H9 (cell line): Measurements from ENCODE around the gene AATK. TPM values are rescaled to one million over a fixed set of nuclear protein-coding genes. Genes with fewer than 3 reads are reported as not detected.

Experiments
- DNase-seq: peaks from one replicate; pipeline ENCODE4 v3.0.0-alpha.2; 2017
- H2AFZ ChIP-seq: one replicate; pipeline ENCODE4 v1.6.1; 2013; ENCODE audit warnings: mild to moderate bottlenecking, low read length, control low read depth, moderate library complexity
- H2AK5ac ChIP-seq: 2 replicates; pipeline ENCODE4 v1.6.1; 2013; ENCODE audit warnings: low read length, control low read depth, mixed read lengths; ENCODE audit not compliant: insufficient read length
- H2BK120ac ChIP-seq: one replicate; pipeline ENCODE4 v1.6.1; 2013; ENCODE audit warnings: low read depth, mild to moderate bottlenecking, low read length, control low read depth, inconsistent platforms; ENCODE audit not compliant: poor library complexity, severe bottlenecking
- H2BK12ac ChIP-seq: 2 replicates; pipeline ENCODE4 v1.6.1; 2013; ENCODE audit warnings: low read length, control low read depth, mixed read lengths, low read depth; ENCODE audit not compliant: insufficient read length
- H2BK15ac ChIP-seq: 2 replicates; pipeline ENCODE4 v1.6.1; 2013; ENCODE audit warnings: low read depth, low read length, control low read depth
- H2BK20ac ChIP-seq: one replicate; pipeline ENCODE4 v1.6.1; 2013; ENCODE audit warnings: low read depth, mild to moderate bottlenecking, low read length, control low read depth, inconsistent platforms; ENCODE audit not compliant: poor library complexity, severe bottlenecking
- H2BK5ac ChIP-seq: 2 replicates; pipeline ENCODE4 v1.6.1; 2013; ENCODE audit warnings: low read length, control low read depth, mixed read lengths; ENCODE audit not compliant: insufficient read length
- H3K14ac ChIP-seq: 2 replicates; pipeline ENCODE4 v1.6.1; 2013; ENCODE audit warnings: low read length, control low read depth; ENCODE audit not compliant: insufficient read depth
- H3K18ac ChIP-seq: 2 replicates; pipeline ENCODE4 v1.6.1; 2013; ENCODE audit warnings: low read depth, mild to moderate bottlenecking, mixed read lengths, low read length, control low read depth; ENCODE audit not compliant: insufficient read length
- H3K23ac ChIP-seq: 2 replicates; pipeline ENCODE4 v1.6.1; 2013; ENCODE audit warnings: low read length, control low read depth, mixed read lengths, low read depth; ENCODE audit not compliant: insufficient read length
- H3K23me2 ChIP-seq: 2 replicates; pipeline ENCODE4 v1.6.1; 2013; ENCODE audit warnings: low read depth, mild to moderate bottlenecking, mixed read lengths, low read length, control low read depth; ENCODE audit not compliant: insufficient read length, poor library complexity, severe bottlenecking
- H3K27ac ChIP-seq: 2 replicates; pipeline ENCODE4 v1.5.1; 2013; ENCODE audit warnings: low read length, control low read depth, mixed read lengths, low read depth; ENCODE audit not compliant: insufficient read length
- H3K27me3 ChIP-seq: 2 replicates; pipeline ENCODE4 v1.6.1; 2013; ENCODE audit warnings: low read length, control low read depth, inconsistent platforms; ENCODE audit not compliant: insufficient read depth
- H3K4ac ChIP-seq: 2 replicates; pipeline ENCODE4 v1.6.1; 2013; ENCODE audit warnings: low read depth, mild to moderate bottlenecking, control low read depth, inconsistent platforms, low read length, moderate library complexity
- H3K4me1 ChIP-seq: 2 replicates; pipeline ENCODE4 v1.6.1; 2013; ENCODE audit warnings: low read length, control low read depth, inconsistent platforms; ENCODE audit not compliant: insufficient read depth
- H3K4me2 ChIP-seq: 2 replicates; pipeline ENCODE4 v1.6.1; 2013; ENCODE audit warnings: low read length, control low read depth, mixed read lengths; ENCODE audit not compliant: insufficient read length, insufficient read depth
- H3K56ac ChIP-seq: 2 replicates; pipeline ENCODE4 v1.6.1; 2013; ENCODE audit warnings: low read depth, mild to moderate bottlenecking, mixed read lengths, low read length, control low read depth; ENCODE audit not compliant: insufficient read length
- H3K79me1 ChIP-seq: 2 replicates; pipeline ENCODE4 v1.6.1; 2013; ENCODE audit warnings: low read depth, mild to moderate bottlenecking, moderate library complexity, low read length, control low read depth, inconsistent platforms; ENCODE audit not compliant: insufficient read depth, poor library complexity, severe bottlenecking
- H3K79me2 ChIP-seq: 2 replicates; pipeline ENCODE4 v1.6.1; 2013; ENCODE audit warnings: low read length, control low read depth, inconsistent platforms; ENCODE audit not compliant: insufficient read depth
- H3K9ac ChIP-seq: 2 replicates; pipeline ENCODE4 v1.6.1; 2013; ENCODE audit warnings: low read length, control low read depth, mixed read lengths; ENCODE audit not compliant: insufficient read length; ENCODE audit errors: extremely low read depth
- H3K9me3 ChIP-seq: one replicate; pipeline ENCODE4 v1.6.1; 2013; ENCODE audit warnings: low read depth, low read length, inconsistent platforms; ENCODE audit not compliant: control insufficient read depth
- H3T11ph ChIP-seq: one replicate; pipeline ENCODE4 v1.6.1; 2013; ENCODE audit warnings: mild to moderate bottlenecking, low read length, control low read depth, inconsistent platforms
- H4K20me1 ChIP-seq: one replicate; pipeline ENCODE4 v1.6.1; 2013; ENCODE audit not compliant: control insufficient read depth, insufficient read length, insufficient read depth
- H4K5ac ChIP-seq: 2 replicates; pipeline ENCODE4 v1.6.1; 2013; ENCODE audit warnings: low read depth, mild to moderate bottlenecking, mixed read lengths, low read length, control low read depth; ENCODE audit not compliant: insufficient read length
- H4K8ac ChIP-seq: replicated peaks from 2 replicates; pipeline ENCODE4 v1.6.1; 2013; ENCODE audit warnings: low read length, control low read depth, mixed read lengths, low read depth; ENCODE audit not compliant: insufficient read length
- H4K91ac ChIP-seq: 2 replicates; pipeline ENCODE4 v1.6.1; 2013; ENCODE audit warnings: low read depth, mild to moderate bottlenecking, moderate library complexity, mixed read lengths, low read length, control low read depth; ENCODE audit not compliant: insufficient read length
- H3K27ac Mint-ChIP-seq, 3 experiments: 2 replicates in 2 of 3; 3 replicates in 1 of 3; pipeline ENCODE4 v1.8.0; 2020 to 2021; ENCODE audit warnings: mixed read lengths in 3 of 3, mild to moderate bottlenecking in 1 of 3, moderate library complexity in 1 of 3
- H3K27me3 Mint-ChIP-seq: 2 replicates; pipeline ENCODE4 v1.8.0; 2021; ENCODE audit warnings: low read depth, mild to moderate bottlenecking, moderate library complexity, mixed read lengths
- H3K36me3 Mint-ChIP-seq, 3 experiments: 2 replicates in 2 of 3; 3 replicates in 1 of 3; pipeline ENCODE4 v1.8.0; 2020 to 2021; ENCODE audit warnings: low read depth in 3 of 3, mixed read lengths in 3 of 3; ENCODE audit not compliant: insufficient read depth in 1 of 3
- H3K4me1 Mint-ChIP-seq, 2 experiments: 2 replicates each; pipeline ENCODE4 v1.8.0; 2020; ENCODE audit warnings: mixed read lengths in 2 of 2
- H3K4me3 Mint-ChIP-seq, 2 experiments: 2 replicates in 1 of 2; 3 replicates in 1 of 2; pipeline ENCODE4 v1.8.0; 2020 to 2021; ENCODE audit warnings: mild to moderate bottlenecking in 2 of 2, mixed read lengths in 2 of 2, moderate library complexity in 1 of 2
- H3K9me3 Mint-ChIP-seq, 2 experiments: 2 replicates in 1 of 2; 3 replicates in 1 of 2; pipeline ENCODE4 v1.8.0; 2020; ENCODE audit warnings: mild to moderate bottlenecking in 2 of 2, mixed read lengths in 2 of 2, moderate library complexity in 1 of 2
- CTCF ChIP-seq: fragments of 200-600 bp; sonication (generic); conservative IDR thresholded peaks from 3 replicates; pipeline ENCODE4 v1.8.0; 2021; ENCODE audit warnings: antibody characterized with exemption, mild to moderate bottlenecking
- WGBS: extraction: QIAGEN DNeasy Blood & Tissue Kit; methylation state at CpG from one replicate; pipeline ENCODE4 v1.1.7; 2013; ENCODE audit warnings: missing lambda C conversion rate, low lambda C conversion rate, mixed read lengths; ENCODE audit not compliant: insufficient read length; ENCODE audit errors: extremely low coverage; 5-methylcytosine and 5-hydroxymethylcytosine counted together
- total RNA-seq: library from RNA; stranded (reverse); gene quantifications from 2 replicates; pipeline ENCODE4 v1.2.1, GENCODE V29; 2021

Gene AATK
- total RNA-seq, 1 experiment from 2014 or later, result 2.4 TPM

DNA sequence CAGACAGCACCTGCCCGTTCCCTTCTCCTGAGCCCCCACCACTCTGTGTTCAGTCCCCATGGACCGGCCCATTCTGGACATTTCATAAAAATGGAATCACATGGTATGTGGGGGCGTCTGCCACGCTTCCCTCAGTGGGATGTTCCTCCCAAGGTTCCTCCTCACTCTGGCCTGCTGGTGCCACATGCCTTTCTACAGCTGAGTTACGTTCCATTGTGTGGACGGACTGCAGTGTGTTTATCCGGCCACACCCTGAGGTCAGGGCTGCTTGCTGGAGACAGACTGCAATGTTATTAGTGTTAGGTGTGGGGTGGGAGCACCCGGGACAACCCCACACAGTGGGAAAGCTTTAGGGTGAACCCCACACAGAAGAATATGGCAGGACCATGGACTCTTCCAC is 5.9 kb upstream of the AATK start:
- Mint-ChIP-seq H3K36me3 (no peaks in the 10 kb centered on the region), H3K9me3 (peaks cover 0 to 5% of the 10 kb centered on the region in 2 experiments; a peak in 2 of 5 replicates), H3K4me1 (no peaks in the 10 kb centered on the region), H3K4me3 (no peak overlapping the region), H3K27ac (no peak overlapping the region), H3K27me3 (peaks cover 14% of the 10 kb centered on the region)
- no peak overlapping the region for H2BK15ac ChIP-seq
- no peak overlapping the region for H3K4ac ChIP-seq
- no peak overlapping the region for H3K23ac ChIP-seq
- H2BK12ac ChIP-seq, result no peak overlapping the region
- no peak overlapping the region for H4K91ac ChIP-seq
- H3K4me2 ChIP-seq, result no peak overlapping the region
- no peak for DNase-seq
- H3K9me3 ChIP-seq, result no peaks in the 10 kb centered on the region
- no peak overlapping the region for H4K5ac ChIP-seq
- no peaks in the 10 kb centered on the region for H3K27me3 ChIP-seq
- no peak overlapping the region for H3K9ac ChIP-seq
- H3K27ac ChIP-seq, result no peak overlapping the region
- no peaks in the 10 kb centered on the region for H3K79me2 ChIP-seq
- no peak for TF ChIP-seq CTCF
- H3T11ph ChIP-seq, result no peak overlapping the region
- no peaks in the 10 kb centered on the region for H4K20me1 ChIP-seq
- H3K79me1 ChIP-seq, result no peaks in the 10 kb centered on the region
- H4K8ac ChIP-seq, result no peak overlapping the region
- H3K18ac ChIP-seq, result no peak overlapping the region
- H2AFZ ChIP-seq, result no peak overlapping the region
- no CpG with 5 or more reads among the region's 8 CpGs for WGBS
- H2BK120ac ChIP-seq, result no peak overlapping the region
- H3K23me2 ChIP-seq, result no peaks in the 10 kb centered on the region
- no peak overlapping the region for H2BK5ac ChIP-seq
- no peak overlapping the region for H2AK5ac ChIP-seq
- H3K14ac ChIP-seq, result no peak overlapping the region
- H3K4me1 ChIP-seq, result no peaks in the 10 kb centered on the region
- no peak overlapping the region for H3K56ac ChIP-seq
- no peak overlapping the region for H2BK20ac ChIP-seq
